ENCODE data around the gene SFT2D2.
"Not testable (repeated sequence)": the region's sequence is repeated elsewhere in the genome, so short reads cannot be mapped to it uniquely, and the experiment has no call there.

Gene SFT2D2

GRCh38 chr1:168225476-168226190, at the start of gene SFT2D2:
SFT2D2 (plus strand) TSS chr1:168226004; CDS start chr1:168226080, 76 bp downstream.
- Histone ChIP-seq H3K4me3 (ENCODE audit: low read depth, low read length) (peak within 1 kb of the TSS; percentile 87), H3K9me3 (ENCODE audit: control insufficient read depth, insufficient read depth, low read length) (no peaks in the 10 kb centered on the region), H3K9ac (ENCODE audit: low read depth, low read length) (peak within 1 kb of the TSS; percentile 87), H3K36me3 (ENCODE audit: control insufficient read depth, insufficient read depth, low read length) (no peaks in the 10 kb centered on the region), H3K4me1 (ENCODE audit: control insufficient read depth, insufficient read depth, low read length) (peaks cover 3% of the 10 kb centered on the region), H3K27me3 (ENCODE audit: control insufficient read depth, insufficient read depth, low read length) (no peaks in the 10 kb centered on the region)

DNA sequence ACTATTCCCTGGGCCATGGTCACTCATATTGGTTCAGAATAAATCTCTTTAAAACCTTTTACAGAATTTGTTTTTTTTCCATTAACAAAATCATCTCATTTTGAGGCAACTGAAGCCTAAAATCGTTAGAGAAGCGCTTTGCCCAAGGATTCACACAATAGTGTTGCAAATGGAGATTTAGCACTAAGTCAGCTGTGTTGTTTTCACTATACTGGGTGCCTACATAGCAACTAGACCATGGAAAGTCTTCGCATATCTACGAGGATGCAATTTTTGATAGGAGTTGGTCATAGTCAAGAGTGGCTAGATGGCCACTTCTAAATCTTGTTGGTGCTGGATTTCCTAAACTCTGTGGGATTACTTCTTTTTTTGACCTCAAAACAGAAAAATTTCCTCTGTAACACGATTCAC, 47.6 kb upstream of the SFT2D2 start:
- H3K9me3 ChIP-seq (ENCODE audit: control insufficient read depth, insufficient read depth, low read length): no peaks in the 10 kb centered on the region
- H3K27me3 ChIP-seq (ENCODE audit: control insufficient read depth, insufficient read depth, low read length): no peaks in the 10 kb centered on the region
- H3K4me3 ChIP-seq (ENCODE audit: low read depth, low read length): peak overlapping the region; percentile 32
- H3K36me3 ChIP-seq (ENCODE audit: control insufficient read depth, insufficient read depth, low read length): no peaks in the 10 kb centered on the region
- no peak overlapping the region for H3K9ac ChIP-seq (ENCODE audit: low read depth, low read length)
- H3K4me1 ChIP-seq (ENCODE audit: control insufficient read depth, insufficient read depth, low read length): peaks cover 5% of the 10 kb centered on the region

DNA sequence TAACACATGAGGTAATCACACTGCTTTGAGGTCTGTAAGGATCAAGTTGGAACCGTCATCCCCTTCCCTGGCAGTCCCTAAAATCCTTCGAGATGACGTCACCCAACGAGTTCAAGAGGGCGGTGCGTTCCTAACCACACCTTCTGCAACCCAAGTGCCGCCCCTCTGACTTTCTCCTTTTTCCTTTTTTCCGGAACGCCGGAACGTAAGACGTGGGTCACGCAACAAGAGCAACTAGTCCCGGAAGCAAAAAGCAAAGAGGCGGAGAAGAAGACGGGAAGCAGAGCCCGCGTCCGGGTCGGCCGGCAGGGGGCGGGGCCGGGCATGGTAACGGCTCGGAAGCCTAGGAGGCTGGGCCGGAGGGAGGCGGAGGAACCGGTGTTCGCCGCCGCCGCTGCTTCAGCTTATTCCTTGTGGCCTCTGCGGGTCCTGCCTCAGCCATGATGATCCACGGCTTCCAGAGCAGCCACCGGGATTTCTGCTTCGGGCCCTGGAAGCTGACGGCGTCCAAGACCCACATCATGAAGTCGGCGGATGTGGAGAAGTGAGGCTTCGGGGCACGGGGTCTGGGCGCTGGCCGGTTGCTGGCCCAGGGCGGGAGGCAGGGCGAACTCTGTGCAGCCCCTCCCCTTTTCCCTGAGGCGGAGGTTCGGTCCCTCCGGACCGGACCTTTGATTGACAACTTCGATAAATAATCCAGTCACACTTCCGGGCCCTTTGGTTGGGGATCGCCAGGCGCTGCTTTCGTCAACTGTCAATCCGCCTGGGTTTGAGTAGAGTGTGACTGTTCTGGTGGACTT, 47.0 kb upstream of the SFT2D2 start, which contains the start of gene TIPRL:
Gene TIPRL (plus strand): TSS at position 325 of the 800 bp plus-strand sequence. CDS start 116 bp downstream, at position 441.
- Histone ChIP-seq H3K27me3 (ENCODE audit: control insufficient read depth, insufficient read depth, low read length) (no peaks in the 10 kb centered on the region), H3K36me3 (ENCODE audit: control insufficient read depth, insufficient read depth, low read length) (no peaks in the 10 kb centered on the region), H3K4me3 (ENCODE audit: low read depth, low read length) (peak within 1 kb of the TSS; percentile 96), H3K9ac (ENCODE audit: low read depth, low read length) (peak within 1 kb of the TSS; percentile 56), H3K9me3 (ENCODE audit: control insufficient read depth, insufficient read depth, low read length) (no peaks in the 10 kb centered on the region), H3K4me1 (ENCODE audit: control insufficient read depth, insufficient read depth, low read length) (peaks cover 5% of the 10 kb centered on the region)

- Histone ChIP-seq H3K4me3 (ENCODE audit: low read depth, low read length) (peak overlapping the region; percentile 96), H3K9ac (ENCODE audit: low read depth, low read length) (peak overlapping the region; percentile 56), H3K36me3 (ENCODE audit: control insufficient read depth, insufficient read depth, low read length) (no peaks in the 10 kb centered on the region), H3K9me3 (ENCODE audit: control insufficient read depth, insufficient read depth, low read length) (no peaks in the 10 kb centered on the region), H3K27me3 (ENCODE audit: control insufficient read depth, insufficient read depth, low read length) (no peaks in the 10 kb centered on the region), H3K4me1 (ENCODE audit: control insufficient read depth, insufficient read depth, low read length) (peaks cover 5% of the 10 kb centered on the region)
Measured at GRCh38 chr1:168179438-168180147, 46.2 kb upstream of the SFT2D2 start.

DNA sequence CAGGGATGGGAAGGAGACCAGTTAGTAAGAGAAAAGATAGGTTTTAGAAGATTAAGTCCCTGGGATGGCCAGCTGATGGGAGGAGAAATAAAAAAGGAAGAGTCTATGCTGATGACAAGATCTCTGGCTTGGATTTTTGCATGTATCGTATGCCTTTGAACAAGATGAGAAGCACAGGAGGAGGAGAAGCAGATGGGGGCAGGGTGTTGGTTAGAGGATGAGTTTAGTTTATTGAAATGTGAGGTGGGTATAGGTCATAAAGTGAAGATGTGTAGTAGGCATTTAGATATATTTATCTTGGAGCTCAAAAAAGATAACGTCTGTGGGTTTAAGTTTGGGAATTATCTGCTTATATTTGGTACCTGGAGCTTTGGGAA, 45.7 kb upstream of the SFT2D2 start:
- peak overlapping the region; percentile 96 for H3K4me3 ChIP-seq (ENCODE audit: low read depth, low read length)
- peak overlapping the region; percentile 56 for H3K9ac ChIP-seq (ENCODE audit: low read depth, low read length)
- no peaks in the 10 kb centered on the region for H3K36me3 ChIP-seq (ENCODE audit: control insufficient read depth, insufficient read depth, low read length)
- H3K9me3 ChIP-seq (ENCODE audit: control insufficient read depth, insufficient read depth, low read length): no peaks in the 10 kb centered on the region
- H3K4me1 ChIP-seq (ENCODE audit: control insufficient read depth, insufficient read depth, low read length): peaks cover 5% of the 10 kb centered on the region
- H3K27me3 ChIP-seq (ENCODE audit: control insufficient read depth, insufficient read depth, low read length): no peaks in the 10 kb centered on the region

DNA sequence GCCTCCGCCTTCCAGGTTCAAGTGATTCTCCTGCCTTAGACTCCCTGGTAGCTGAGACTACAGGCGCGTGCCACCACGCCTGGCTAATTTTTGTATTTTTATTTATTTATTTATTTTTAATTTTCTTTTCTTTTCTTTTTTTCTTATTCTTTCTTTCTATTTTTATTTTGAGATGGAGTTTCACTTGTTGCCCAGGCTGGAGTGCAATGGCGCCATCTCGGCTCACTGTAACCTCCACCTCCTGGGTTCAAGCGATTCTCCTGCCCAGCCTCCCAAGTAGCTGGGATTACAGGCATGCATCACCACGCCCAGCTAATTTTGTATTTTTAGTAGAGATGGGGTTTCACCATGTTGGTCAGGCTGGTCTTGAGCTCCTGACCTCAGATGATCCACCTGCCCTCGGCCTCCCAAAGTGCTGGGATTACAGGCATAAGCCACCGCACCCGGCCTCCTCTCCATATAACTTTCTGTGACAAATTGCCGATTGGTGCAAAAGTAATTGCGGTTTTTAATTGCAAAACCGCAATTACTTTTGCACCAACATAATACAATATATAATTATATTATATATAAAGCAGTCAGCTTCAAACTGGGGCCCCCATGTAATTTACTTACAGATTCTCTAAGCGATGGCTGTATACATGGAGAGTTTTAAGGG, 44.6 kb upstream of the SFT2D2 start:
- H3K4me3 ChIP-seq (ENCODE audit: low read depth, low read length); H3K9me3 ChIP-seq (ENCODE audit: control insufficient read depth, insufficient read depth, low read length); H3K4me1 ChIP-seq (ENCODE audit: control insufficient read depth, insufficient read depth, low read length); H3K27me3 ChIP-seq (ENCODE audit: control insufficient read depth, insufficient read depth, low read length); H3K36me3 ChIP-seq (ENCODE audit: control insufficient read depth, insufficient read depth, low read length); H3K9ac ChIP-seq (ENCODE audit: low read depth, low read length): not testable (repeated sequence)

GRCh38 chr1:168187177-168187576, 38.6 kb upstream of the SFT2D2 start:
- H3K4me1 ChIP-seq (ENCODE audit: control insufficient read depth, insufficient read depth, low read length): no peaks in the 10 kb centered on the region
- no peaks in the 10 kb centered on the region for H3K9me3 ChIP-seq (ENCODE audit: control insufficient read depth, insufficient read depth, low read length)
- H3K36me3 ChIP-seq (ENCODE audit: control insufficient read depth, insufficient read depth, low read length): no peaks in the 10 kb centered on the region
- H3K9ac ChIP-seq (ENCODE audit: low read depth, low read length): no peak overlapping the region
- H3K4me3 ChIP-seq (ENCODE audit: low read depth, low read length): no peak overlapping the region
- no peaks in the 10 kb centered on the region for H3K27me3 ChIP-seq (ENCODE audit: control insufficient read depth, insufficient read depth, low read length)

DNA sequence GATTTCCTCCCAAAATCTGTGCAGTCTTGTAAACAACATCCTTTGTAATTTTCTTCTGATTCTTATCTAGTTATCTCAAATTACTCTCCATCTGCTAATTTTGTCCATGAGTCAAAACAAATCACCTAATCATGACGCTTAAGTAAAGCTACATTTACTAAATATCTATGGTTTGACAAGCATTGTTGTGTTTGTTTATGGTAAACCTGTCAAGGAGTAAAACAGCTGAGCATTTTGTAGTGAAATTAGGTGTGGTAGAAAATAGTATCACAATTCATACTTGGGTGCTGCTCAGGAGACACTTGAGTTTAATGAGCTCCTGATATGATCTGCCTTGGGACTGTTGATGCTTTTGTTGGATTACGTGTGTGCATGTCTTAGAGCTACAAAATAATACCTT, 35.4 kb upstream of the SFT2D2 start:
- no peaks in the 10 kb centered on the region for H3K4me1 ChIP-seq (ENCODE audit: control insufficient read depth, insufficient read depth, low read length)
- no peaks in the 10 kb centered on the region for H3K9me3 ChIP-seq (ENCODE audit: control insufficient read depth, insufficient read depth, low read length)
- no peak overlapping the region for H3K9ac ChIP-seq (ENCODE audit: low read depth, low read length)
- H3K36me3 ChIP-seq (ENCODE audit: control insufficient read depth, insufficient read depth, low read length): no peaks in the 10 kb centered on the region
- no peak overlapping the region for H3K4me3 ChIP-seq (ENCODE audit: low read depth, low read length)
- no peaks in the 10 kb centered on the region for H3K27me3 ChIP-seq (ENCODE audit: control insufficient read depth, insufficient read depth, low read length)

GRCh38 chr1:168195199-168196135, 30.3 kb upstream of the SFT2D2 start:
- Histone ChIP-seq H3K36me3 (ENCODE audit: control insufficient read depth, insufficient read depth, low read length) (no peaks in the 10 kb centered on the region), H3K9me3 (ENCODE audit: control insufficient read depth, insufficient read depth, low read length) (no peaks in the 10 kb centered on the region), H3K27me3 (ENCODE audit: control insufficient read depth, insufficient read depth, low read length) (no peaks in the 10 kb centered on the region), H3K4me1 (ENCODE audit: control insufficient read depth, insufficient read depth, low read length) (no peaks in the 10 kb centered on the region), H3K9ac (ENCODE audit: low read depth, low read length) (no peak overlapping the region), H3K4me3 (ENCODE audit: low read depth, low read length) (no peak overlapping the region)

DNA sequence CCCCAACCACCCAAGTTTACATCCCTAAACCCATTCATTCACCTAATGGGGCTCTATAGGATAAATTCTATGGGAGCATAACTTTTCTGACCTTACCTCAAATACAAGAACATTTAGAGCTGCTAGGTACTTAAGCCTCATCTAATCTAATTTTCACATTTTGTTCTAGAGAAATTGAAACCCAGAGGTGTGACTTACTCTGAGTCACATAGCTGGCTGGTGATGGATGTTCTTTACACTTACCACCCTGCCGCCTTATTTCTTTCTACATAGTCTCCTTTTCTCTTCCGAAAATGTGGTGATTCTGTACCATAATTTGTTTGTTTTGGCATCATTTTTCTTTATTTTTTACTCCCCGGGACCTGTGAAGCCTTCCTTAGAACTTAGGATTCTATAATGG, 26.7 kb upstream of the SFT2D2 start:
- no peaks in the 10 kb centered on the region for H3K27me3 ChIP-seq (ENCODE audit: control insufficient read depth, insufficient read depth, low read length)
- no peaks in the 10 kb centered on the region for H3K9me3 ChIP-seq (ENCODE audit: control insufficient read depth, insufficient read depth, low read length)
- no peak overlapping the region for H3K9ac ChIP-seq (ENCODE audit: low read depth, low read length)
- no peak overlapping the region for H3K4me3 ChIP-seq (ENCODE audit: low read depth, low read length)
- no peaks in the 10 kb centered on the region for H3K36me3 ChIP-seq (ENCODE audit: control insufficient read depth, insufficient read depth, low read length)
- H3K4me1 ChIP-seq (ENCODE audit: control insufficient read depth, insufficient read depth, low read length): no peaks in the 10 kb centered on the region
